MV-4-11 (cell line): ENCODE results near the gene CTRB1.
"Not testable (repeated sequence)": the region's sequence is repeated elsewhere in the genome, so short reads cannot be mapped to it uniquely, and the experiment has no call there.

Experiments
- DNase-seq: peaks from one replicate; lab custom pipeline; 2025; lab: John Stamatoyannopoulos, UW

The CTRB1 gene

GRCh38 chr16:75271441-75272096 is 52.8 kb downstream of the CTRB1 start:
- DNase-seq, result no peak

GRCh38 chr16:75272097-75272551 is 53.3 kb downstream of the CTRB1 start:
- peak; percentile 59 for DNase-seq

DNA sequence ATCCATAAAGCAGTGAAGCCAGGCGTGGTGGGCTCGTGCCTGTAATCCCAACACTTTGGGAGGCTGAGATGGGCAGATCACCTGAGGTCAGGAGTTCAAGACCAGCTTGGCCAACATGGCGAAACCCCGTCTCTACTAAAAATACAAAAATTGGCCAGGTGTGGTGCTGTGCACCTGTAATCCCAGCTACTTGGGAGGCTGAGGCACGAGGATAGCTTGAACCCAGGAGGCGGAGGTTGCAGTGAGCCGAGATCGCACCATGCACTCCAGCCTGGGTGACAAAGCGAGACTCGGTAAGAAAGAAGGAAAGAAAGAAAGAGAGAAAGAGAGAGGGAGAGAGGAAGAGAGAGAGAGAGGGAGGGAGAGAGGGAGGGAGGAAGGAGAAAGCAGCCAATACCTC is 53.8 kb downstream of the CTRB1 start:
- not testable (repeated sequence) for DNase-seq

DNA sequence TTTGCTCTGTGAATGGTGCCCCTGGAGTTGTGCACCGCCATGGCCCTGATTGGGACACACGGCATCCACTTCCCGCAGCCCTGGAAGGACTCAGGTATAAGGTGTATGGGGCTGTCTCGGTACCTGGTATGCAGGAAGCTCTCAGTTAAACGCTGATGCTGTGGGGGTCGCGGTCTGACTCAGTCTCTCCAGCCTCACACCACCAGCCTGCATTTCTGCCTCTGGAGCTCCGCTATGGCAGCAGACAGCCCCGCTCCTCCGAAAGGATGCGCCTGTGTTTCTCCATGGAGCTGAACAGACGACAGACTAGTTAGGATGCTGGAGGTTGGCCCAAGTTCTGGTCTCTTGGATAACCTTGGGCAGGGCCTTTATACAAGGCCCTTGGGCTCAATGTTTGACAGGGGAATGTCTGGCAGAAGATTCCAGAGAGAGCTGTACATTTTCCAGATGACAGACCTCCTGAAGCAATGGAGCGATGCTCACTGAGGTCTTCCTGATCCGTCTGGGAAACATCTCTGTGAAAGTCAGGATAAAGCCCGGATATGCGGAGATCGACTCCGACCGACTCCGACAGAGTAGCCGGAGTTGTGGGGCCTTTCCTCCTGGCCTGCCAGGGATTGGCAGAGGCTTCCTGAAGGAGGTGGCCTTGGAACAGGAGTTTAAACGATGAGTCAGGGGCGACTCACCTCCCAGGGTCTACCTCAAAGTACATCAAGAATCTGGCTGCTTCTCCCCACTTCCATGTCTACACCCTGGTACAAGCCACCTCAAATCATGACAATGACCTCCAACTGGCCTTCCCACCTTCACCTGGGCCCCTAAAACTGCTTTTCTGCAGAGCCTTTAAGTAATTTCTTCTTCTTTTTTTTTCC is 54.5 kb downstream of the CTRB1 start:
- DNase-seq, result no peak
